PFSK-1 (cell line): Measurements from ENCODE around the gene TNFSF15.

ENCODE experiments used
- FOXP2 ChIP-seq: optimal IDR thresholded peaks from 2 replicates; pipeline ENCODE3; 2011; ENCODE audit warnings: borderline replicate concordance, control low read depth, inconsistent platforms; ENCODE audit not compliant: insufficient read depth; ENCODE audit errors: extremely low read length, extremely low read depth
- POLR2AphosphoS5 ChIP-seq: IDR thresholded peaks from 2 replicates; pipeline ENCODE4 v1.6.1; 2012; ENCODE audit warnings: low read depth, mild to moderate bottlenecking, control low read depth, low read length, moderate library complexity
- REST ChIP-seq, 2 experiments: IDR thresholded peaks; 2 replicates each; pipeline versions ENCODE4 v1.6.1 to v1.8.0; 2011 to 2012; ENCODE audit warnings: low read depth in 2 of 2, low read length in 2 of 2, control low read depth in 1 of 2, inconsistent platforms in 1 of 2, mild to moderate bottlenecking in 1 of 2, moderate library complexity in 1 of 2; ENCODE audit not compliant: insufficient read depth in 1 of 2
- SIN3A ChIP-seq: IDR thresholded peaks from 2 replicates; pipeline ENCODE4 v1.6.1; 2012; ENCODE audit warnings: mild to moderate bottlenecking, low read length, moderate library complexity, borderline replicate concordance; ENCODE audit not compliant: insufficient read depth
- TAF1 ChIP-seq: IDR thresholded peaks from 2 replicates; pipeline ENCODE4 v1.6.1; 2012; ENCODE audit warnings: low read length, control low read depth, borderline replicate concordance; ENCODE audit not compliant: insufficient read depth

TNFSF15 gene

GRCh38 chr9:114791736-114792135 lies 14.1 kb downstream of the TNFSF15 start:
- no peak for TF ChIP-seq POLR2AphosphoS5
- TF ChIP-seq TAF1 = no peak
- TF ChIP-seq FOXP2 = no peak
- TF ChIP-seq SIN3A = no peak
- TF ChIP-seq REST (IDR thresholded peaks at IDR 0.05; ENCODE audit: insufficient read depth in 1 of 2, low read depth in 2 of 2, low read length in 2 of 2) = no peak

- TF ChIP-seq POLR2AphosphoS5 (no peak), REST (IDR thresholded peaks at IDR 0.05; ENCODE audit: insufficient read depth in 1 of 2, low read depth in 2 of 2, low read length in 2 of 2) (no peak), SIN3A (no peak), FOXP2 (no peak), TAF1 (no peak)
Observed at GRCh38 chr9:114791312-114791711, 14.5 kb downstream of the TNFSF15 start.

- no peak for TF ChIP-seq FOXP2
Observed at GRCh38 chr9:114790521-114790920, 15.3 kb downstream of the TNFSF15 start.

GRCh38 chr9:114789006-114789405 lies 16.8 kb downstream of the TNFSF15 start:
- TF ChIP-seq SIN3A = no peak
- TF ChIP-seq POLR2AphosphoS5 = no peak
- no peak for TF ChIP-seq TAF1
- TF ChIP-seq REST (IDR thresholded peaks at IDR 0.05; ENCODE audit: insufficient read depth in 1 of 2, low read depth in 2 of 2, low read length in 2 of 2) = no peak
- no peak for TF ChIP-seq FOXP2

- TF ChIP-seq TAF1 = no peak
- no peak for TF ChIP-seq REST (IDR thresholded peaks at IDR 0.05; ENCODE audit: insufficient read depth in 1 of 2, low read depth in 2 of 2, low read length in 2 of 2)
Observed at GRCh38 chr9:114787781-114788498, 17.9 kb downstream of the TNFSF15 start.
